ENCODE results near the gene PAQR8.

PAQR8 gene

GRCh38 chr6:52375780-52376556 lies 14.0 kb downstream of the PAQR8 start:
- in situ Hi-C loops (cut with HindIII; ENCODE audit: low sequenced_read_pairs): no loop called here

GRCh38 chr6:52376763-52377162 lies 14.8 kb downstream of the PAQR8 start:
- in situ Hi-C loops (cut with HindIII; ENCODE audit: low sequenced_read_pairs): no loop called here

GRCh38 chr6:52377538-52378221 lies 15.7 kb downstream of the PAQR8 start:
- in situ Hi-C loops (cut with HindIII; ENCODE audit: low sequenced_read_pairs): no loop called here

- in situ Hi-C loops (cut with HindIII; ENCODE audit: low sequenced_read_pairs): no loop called here
Observed at GRCh38 chr6:52381249-52381648, 19.3 kb downstream of the PAQR8 start.

- in situ Hi-C loops (cut with HindIII; ENCODE audit: low sequenced_read_pairs): no loop called here
Observed at GRCh38 chr6:52384145-52384766, 22.3 kb downstream of the PAQR8 start.

- in situ Hi-C loops (cut with HindIII; ENCODE audit: low sequenced_read_pairs): loop anchor here (5.0 kb wide), 1 partner anchor 48 kb away; no protein-coding TSS in a partner anchor
Observed at GRCh38 chr6:52385074-52385473, 23.1 kb downstream of the PAQR8 start.

GRCh38 chr6:52388119-52388518 lies 26.2 kb downstream of the PAQR8 start:
- in situ Hi-C loops (cut with HindIII; ENCODE audit: low sequenced_read_pairs): loop anchor here (5.0 kb wide), 1 partner anchor 51 kb away; no protein-coding TSS in a partner anchor

- in situ Hi-C loops (cut with HindIII; ENCODE audit: low sequenced_read_pairs): loop anchor here (5.0 kb wide), 1 partner anchor 51 kb away; no protein-coding TSS in a partner anchor
Observed at GRCh38 chr6:52388790-52389189, 26.8 kb downstream of the PAQR8 start.

- in situ Hi-C loops (cut with HindIII; ENCODE audit: low sequenced_read_pairs): loop anchor here (5.0 kb wide), 1 partner anchor 52 kb away; no protein-coding TSS in a partner anchor
Observed at GRCh38 chr6:52389264-52389625, 27.3 kb downstream of the PAQR8 start.

GRCh38 chr6:52389626-52390360 lies 27.8 kb downstream of the PAQR8 start:
- in situ Hi-C loops (cut with HindIII; ENCODE audit: low sequenced_read_pairs): loop anchor here (5.0 kb wide), 1 partner anchor 52 kb away; no protein-coding TSS in a partner anchor

GRCh38 chr6:52390361-52390727 lies 28.4 kb downstream of the PAQR8 start:
- in situ Hi-C loops (cut with HindIII; ENCODE audit: low sequenced_read_pairs): no loop called here

- in situ Hi-C loops (cut with HindIII; ENCODE audit: low sequenced_read_pairs): no loop called here
Observed at GRCh38 chr6:52391599-52391998, 29.6 kb downstream of the PAQR8 start.

- in situ Hi-C loops (cut with HindIII; ENCODE audit: low sequenced_read_pairs): no loop called here
Observed at GRCh38 chr6:52392944-52393343, 31.0 kb downstream of the PAQR8 start.

GRCh38 chr6:52393780-52394179 lies 31.8 kb downstream of the PAQR8 start:
- in situ Hi-C loops (cut with HindIII; ENCODE audit: low sequenced_read_pairs): no loop called here

- in situ Hi-C loops (cut with HindIII; ENCODE audit: low sequenced_read_pairs): no loop called here
Observed at GRCh38 chr6:52394251-52394666, 32.3 kb downstream of the PAQR8 start.

GRCh38 chr6:52395969-52396368 lies 34.0 kb downstream of the PAQR8 start:
- in situ Hi-C loops (cut with HindIII; ENCODE audit: low sequenced_read_pairs): loop anchor here (5.0 kb wide), 1 partner anchor 109 kb away; no protein-coding TSS in a partner anchor

- in situ Hi-C loops (cut with HindIII; ENCODE audit: low sequenced_read_pairs): loop anchor here (5.0 kb wide), 1 partner anchor 112 kb away; no protein-coding TSS in a partner anchor
Observed at GRCh38 chr6:52399511-52400312, 37.8 kb downstream of the PAQR8 start.

- in situ Hi-C loops (cut with HindIII; ENCODE audit: low sequenced_read_pairs): no loop called here
Observed at GRCh38 chr6:52400313-52401041, 38.5 kb downstream of the PAQR8 start.

- in situ Hi-C loops (cut with HindIII; ENCODE audit: low sequenced_read_pairs): no loop called here
Observed at GRCh38 chr6:52403086-52403485, 41.1 kb downstream of the PAQR8 start.

Data from endothelial cell of hepatic sinusoid (primary cell).